GM23248 (cell line): Measurements from ENCODE around the gene AAGAB.

Experiments
- EZH2 ChIP-seq: fragments of 200-600 bp; sonication (generic); IDR thresholded peaks from 2 replicates; pipeline ENCODE4 v1.6.1; 2018; ENCODE audit warnings: antibody characterized with exemption, mild to moderate bottlenecking; ENCODE audit not compliant: insufficient read depth, poor library complexity, severe bottlenecking
- EZH2phosphoT487 ChIP-seq: fragments of 200-600 bp; sonication (generic); IDR thresholded peaks from 2 replicates; pipeline ENCODE4 v1.6.1; 2018; ENCODE audit warnings: antibody characterized with exemption, moderate library complexity, mild to moderate bottlenecking, low read depth; ENCODE audit not compliant: insufficient read depth

DNA sequence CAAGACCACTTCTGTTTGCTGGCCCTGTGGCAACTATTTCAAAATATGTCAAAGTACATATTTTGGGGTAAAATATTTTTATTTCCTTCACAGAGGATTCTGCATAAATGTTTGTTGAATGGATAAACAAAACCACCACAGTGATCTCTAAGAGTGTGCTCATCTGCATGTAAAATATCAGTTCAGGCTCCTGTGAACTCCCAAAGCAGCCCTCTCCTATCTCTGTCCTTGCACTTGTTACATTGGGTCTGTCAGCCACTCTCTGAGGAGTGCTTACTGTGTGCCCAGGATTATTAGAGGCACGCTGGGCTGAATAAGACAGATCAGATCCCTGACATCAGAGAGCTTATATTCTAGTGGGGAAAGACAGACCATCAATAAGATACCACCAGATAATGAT, 27.3 kb upstream of the AAGAB start:
- TF ChIP-seq EZH2, result no peak
- TF ChIP-seq EZH2phosphoT487, result no peak
